MM.1S (cell line): ENCODE measurements around the gene SEZ6L.

Experiments
- DNase-seq: peaks from one replicate; pipeline ENCODE4 v3.0.0-alpha.2; 2015
- H2AFZ ChIP-seq: fragments of 300-600 bp; sonication (generic); 2 replicates; pipeline ENCODE4 v1.6.0; 2016; ENCODE audit warnings: antibody characterized with exemption, low read length
- H3F3A ChIP-seq: fragments of 300-600 bp; sonication (generic); 2 replicates; pipeline ENCODE4 v1.6.1; 2016; ENCODE audit warnings: mild to moderate bottlenecking, antibody characterized with exemption, low read length, moderate library complexity, mixed read lengths; ENCODE audit not compliant: insufficient read depth
- H3K27ac ChIP-seq: fragments of 300-600 bp; sonication (generic); 2 replicates; pipeline ENCODE4 v1.5.1; 2016; ENCODE audit warnings: mild to moderate bottlenecking, low read length
- H3K27me3 ChIP-seq: fragments of 300-600 bp; sonication (generic); replicated peaks from 2 replicates; pipeline ENCODE4 v1.6.0; 2016; ENCODE audit warnings: low read length; ENCODE audit not compliant: insufficient read depth
- H3K36me3 ChIP-seq: fragments of 300-600 bp; sonication (generic); replicated peaks from 2 replicates; pipeline ENCODE4 v1.6.1; 2016; ENCODE audit warnings: mild to moderate bottlenecking, low read length, mixed read lengths; ENCODE audit not compliant: insufficient read depth
- H3K4me1 ChIP-seq: fragments of 300-600 bp; sonication (generic); 2 replicates; pipeline ENCODE4 v1.6.1; 2016; ENCODE audit warnings: low read length, mixed read lengths
- H3K4me2 ChIP-seq: fragments of 300-600 bp; sonication (generic); 2 replicates; pipeline ENCODE4 v1.6.0; 2016; ENCODE audit warnings: low read depth, low read length
- H3K4me3 ChIP-seq: fragments of 300-600 bp; sonication (generic); 2 replicates; pipeline ENCODE4 v1.5.1; 2016; ENCODE audit warnings: low read length, mixed read lengths
- H3K79me2 ChIP-seq: fragments of 300-600 bp; sonication (generic); 2 replicates; pipeline ENCODE4 v1.6.1; 2016; ENCODE audit warnings: mixed run types, low read length, mixed read lengths
- H3K9ac ChIP-seq: fragments of 300-600 bp; sonication (generic); 2 replicates; pipeline ENCODE4 v1.6.1; 2016; ENCODE audit warnings: low read length, mixed read lengths
- H3K9me2 ChIP-seq: fragments of 300-600 bp; sonication (generic); replicated peaks from 2 replicates; pipeline ENCODE4 v1.6.1; 2016; ENCODE audit warnings: mild to moderate bottlenecking, low read length, mixed read lengths; ENCODE audit not compliant: insufficient read depth
- H3K9me3 ChIP-seq: fragments of 300-600 bp; sonication (generic); replicated peaks from 2 replicates; pipeline ENCODE4 v1.6.1; 2016; ENCODE audit warnings: mild to moderate bottlenecking, low read length, mixed read lengths; ENCODE audit not compliant: insufficient read depth
- H4K20me1 ChIP-seq: fragments of 300-600 bp; sonication (generic); 2 replicates; pipeline ENCODE4 v1.6.1; 2016; ENCODE audit warnings: mild to moderate bottlenecking, low read length, moderate library complexity, mixed read lengths; ENCODE audit not compliant: insufficient read depth
- CTCF ChIP-seq: fragments of 300-600 bp; sonication (generic); IDR thresholded peaks from 2 replicates; pipeline ENCODE4 v1.5.1; 2016; ENCODE audit warnings: antibody characterized with exemption, low read length, mixed read lengths
- EZH2 ChIP-seq: fragments of 300-600 bp; sonication (generic); optimal IDR thresholded peaks from 2 replicates; pipeline ENCODE3; 2017; ENCODE audit warnings: low read depth, mild to moderate bottlenecking, antibody characterized with exemption, low read length, mixed read lengths
- EZH2phosphoT487 ChIP-seq: fragments of 300-600 bp; sonication (generic); IDR thresholded peaks from 2 replicates; pipeline ENCODE4 v1.6.1; 2018; ENCODE audit warnings: antibody characterized with exemption, low read length

SEZ6L gene

DNA sequence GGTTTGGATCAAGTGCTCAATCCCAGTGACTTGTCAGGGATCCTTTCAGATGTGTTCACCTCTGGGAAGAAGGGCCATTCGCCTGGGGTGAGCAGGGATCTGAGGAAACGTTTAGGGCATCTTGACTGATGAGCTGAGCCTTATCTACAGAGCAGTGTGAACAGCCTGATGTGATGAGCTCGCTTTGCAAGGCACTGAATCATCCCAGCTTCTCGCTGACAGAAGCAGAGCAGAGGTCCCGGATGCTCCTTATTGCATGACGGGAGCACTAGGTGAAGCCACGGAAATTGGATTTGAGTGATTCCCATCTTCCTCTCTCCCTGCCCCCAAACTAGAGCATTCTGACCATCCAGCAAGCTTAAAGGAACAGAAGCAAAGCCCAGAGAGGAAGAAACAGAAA lies 46.5 kb downstream of the SEZ6L start:
- no peak for TF ChIP-seq CTCF
- no peak for TF ChIP-seq EZH2phosphoT487
- TF ChIP-seq EZH2: no peak
- Histone ChIP-seq H3K4me1 (no peaks in the 10 kb centered on the region), H3K9ac (no peak overlapping the region), H2AFZ (no peak overlapping the region), H3K4me3 (no peak overlapping the region), H3K4me2 (no peak overlapping the region), H3F3A (no peaks in the 10 kb centered on the region), H4K20me1 (no peaks in the 10 kb centered on the region), H3K36me3 (no peaks in the 10 kb centered on the region), H3K9me2 (no peaks in the 10 kb centered on the region), H3K27me3 (peaks cover 77% of the 10 kb centered on the region), H3K27ac (no peak overlapping the region), H3K79me2 (no peaks in the 10 kb centered on the region), H3K9me3 (no peaks in the 10 kb centered on the region)
- no peak for DNase-seq

DNA sequence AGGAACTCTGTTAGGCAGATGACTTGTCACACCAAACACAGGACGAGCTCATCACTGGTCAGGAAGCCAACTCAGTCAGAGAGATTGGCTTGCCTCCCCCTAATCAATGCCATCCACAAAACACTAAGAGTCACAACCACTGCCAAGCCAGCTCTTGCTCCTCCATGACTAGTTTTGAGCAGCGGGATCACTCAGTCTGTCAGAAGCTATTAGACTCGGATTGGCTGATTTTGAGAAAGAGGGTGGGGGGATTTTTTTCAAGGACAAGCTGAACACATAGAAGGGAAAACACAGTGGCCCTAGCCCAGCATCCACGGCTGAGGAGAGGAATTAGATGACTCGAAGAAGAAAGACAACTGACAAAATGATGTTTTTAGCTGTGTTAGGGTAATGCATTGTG lies 55.9 kb downstream of the SEZ6L start:
- Histone ChIP-seq H3F3A (no peaks in the 10 kb centered on the region), H3K36me3 (no peaks in the 10 kb centered on the region), H3K79me2 (no peaks in the 10 kb centered on the region), H4K20me1 (no peaks in the 10 kb centered on the region), H3K4me2 (no peak overlapping the region), H3K4me3 (no peak overlapping the region), H3K9ac (no peak overlapping the region), H3K9me2 (no peaks in the 10 kb centered on the region), H3K9me3 (no peaks in the 10 kb centered on the region), H3K27ac (no peak overlapping the region), H2AFZ (no peak overlapping the region), H3K27me3 (peaks cover 41% of the 10 kb centered on the region), H3K4me1 (no peaks in the 10 kb centered on the region)
- TF ChIP-seq EZH2phosphoT487 (no peak), EZH2 (no peak), CTCF (no peak)
- DNase-seq: no peak

GRCh38 chr22:26226538-26227297 lies 57.5 kb downstream of the SEZ6L start:
- Histone ChIP-seq H3K9me3 (no peaks in the 10 kb centered on the region), H3K4me2 (no peak overlapping the region), H3F3A (no peaks in the 10 kb centered on the region), H3K79me2 (no peaks in the 10 kb centered on the region), H2AFZ (no peak overlapping the region), H3K9me2 (no peaks in the 10 kb centered on the region), H3K4me1 (no peaks in the 10 kb centered on the region), H3K36me3 (no peaks in the 10 kb centered on the region), H3K9ac (no peak overlapping the region), H4K20me1 (no peaks in the 10 kb centered on the region), H3K27me3 (peaks cover 55% of the 10 kb centered on the region), H3K4me3 (no peak overlapping the region), H3K27ac (no peak overlapping the region)
- no peak for DNase-seq
- TF ChIP-seq EZH2: no peak
- no peak for TF ChIP-seq CTCF
- TF ChIP-seq EZH2phosphoT487: no peak
